ENCODE results near the gene STX16. TPM values are rescaled to one million over a fixed set of nuclear protein-coding genes. Genes with fewer than 3 reads are reported as not detected.
"Not testable (repeated sequence)": the region's sequence is repeated elsewhere in the genome, so short reads cannot be mapped to it uniquely, and the experiment has no call there.

STX16 gene
- total RNA-seq, 1 experiment from 2014 or later: 89.1 TPM

GRCh38 chr20:58723628-58723984 is 72.5 kb downstream of the STX16 start:
- Mint-ChIP-seq H3K4me1 (peaks cover 15% of the 10 kb centered on the region; the same call in 1 of the 2 replicates), H3K36me3 (peaks cover 26% of the 10 kb centered on the region), H3K9me3 (peaks cover 32% of the 10 kb centered on the region), H3K27me3 (ENCODE audit: low read depth) (peaks cover 11% of the 10 kb centered on the region; the same call in 1 of the 2 replicates), H3K27ac (no peak overlapping the region), H3K4me3 (no peak overlapping the region)
- ATAC-seq: no peak
- ChIA-PET POLR2A (no interaction called here), CTCF (interaction anchor here (0.6 to 2.1 kb wide), 2 partner anchors 73 to 589 kb away, joined by 5 to 6 read pairs; partner anchors contain the start of gene STX16)
- TF ChIP-seq GRHL2 (CRISPR knock-in tag; IDR thresholded peaks at IDR 0.05; ENCODE audit: insufficient replicate concordance, severe bottlenecking): no peak
- TF ChIP-seq ATF3 (CRISPR knock-in tag; conservative IDR thresholded peaks at IDR 0.05): no peak
- TF ChIP-seq, protein P1, sequence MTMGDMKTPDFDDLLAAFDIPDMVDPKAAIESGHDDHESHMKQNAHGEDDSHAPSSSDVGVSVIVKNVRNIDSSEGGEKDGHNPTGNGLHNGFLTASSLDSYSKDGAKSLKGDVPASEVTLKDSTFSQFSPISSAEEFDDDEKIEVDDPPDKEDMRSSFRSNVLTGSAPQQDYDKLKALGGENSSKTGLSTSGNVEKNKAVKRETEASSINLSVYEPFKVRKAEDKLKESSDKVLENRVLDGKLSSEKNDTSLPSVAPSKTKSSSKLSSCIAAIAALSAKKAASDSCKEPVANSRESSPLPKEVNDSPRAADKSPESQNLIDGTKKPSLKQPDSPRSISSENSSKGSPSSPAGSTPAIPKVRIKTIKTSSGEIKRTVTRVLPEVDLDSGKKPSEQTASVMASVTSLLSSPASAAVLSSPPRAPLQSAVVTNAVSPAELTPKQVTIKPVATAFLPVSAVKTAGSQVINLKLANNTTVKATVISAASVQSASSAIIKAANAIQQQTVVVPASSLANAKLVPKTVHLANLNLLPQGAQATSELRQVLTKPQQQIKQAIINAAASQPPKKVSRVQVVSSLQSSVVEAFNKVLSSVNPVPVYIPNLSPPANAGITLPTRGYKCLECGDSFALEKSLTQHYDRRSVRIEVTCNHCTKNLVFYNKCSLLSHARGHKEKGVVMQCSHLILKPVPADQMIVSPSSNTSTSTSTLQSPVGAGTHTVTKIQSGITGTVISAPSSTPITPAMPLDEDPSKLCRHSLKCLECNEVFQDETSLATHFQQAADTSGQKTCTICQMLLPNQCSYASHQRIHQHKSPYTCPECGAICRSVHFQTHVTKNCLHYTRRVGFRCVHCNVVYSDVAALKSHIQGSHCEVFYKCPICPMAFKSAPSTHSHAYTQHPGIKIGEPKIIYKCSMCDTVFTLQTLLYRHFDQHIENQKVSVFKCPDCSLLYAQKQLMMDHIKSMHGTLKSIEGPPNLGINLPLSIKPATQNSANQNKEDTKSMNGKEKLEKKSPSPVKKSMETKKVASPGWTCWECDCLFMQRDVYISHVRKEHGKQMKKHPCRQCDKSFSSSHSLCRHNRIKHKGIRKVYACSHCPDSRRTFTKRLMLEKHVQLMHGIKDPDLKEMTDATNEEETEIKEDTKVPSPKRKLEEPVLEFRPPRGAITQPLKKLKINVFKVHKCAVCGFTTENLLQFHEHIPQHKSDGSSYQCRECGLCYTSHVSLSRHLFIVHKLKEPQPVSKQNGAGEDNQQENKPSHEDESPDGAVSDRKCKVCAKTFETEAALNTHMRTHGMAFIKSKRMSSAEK (CRISPR knock-in tag; IDR thresholded peaks at IDR 0.05; ENCODE audit: borderline replicate concordance): no peak
- no peak for TF ChIP-seq GTF2I (CRISPR knock-in tag; conservative IDR thresholded peaks at IDR 0.05)
- no peak for TF ChIP-seq MAX (CRISPR knock-in tag; IDR thresholded peaks at IDR 0.05)
- no peak for TF ChIP-seq SOX15 (CRISPR knock-in tag; IDR thresholded peaks at IDR 0.05)
- TF ChIP-seq FOXJ3 (CRISPR knock-in tag; IDR thresholded peaks at IDR 0.05; ENCODE audit: borderline replicate concordance): no peak
- no peak for TF ChIP-seq ZNF317 (CRISPR knock-in tag; IDR thresholded peaks at IDR 0.05; ENCODE audit: borderline replicate concordance, low read depth)
- no peak for TF ChIP-seq HMGXB4 (CRISPR knock-in tag; IDR thresholded peaks at IDR 0.05)
- TF ChIP-seq MYBL2 (CRISPR knock-in tag; IDR thresholded peaks at IDR 0.05): no peak
- no peak for TF ChIP-seq PREB (CRISPR knock-in tag; IDR thresholded peaks at IDR 0.05; ENCODE audit: borderline replicate concordance)
- no peak for TF ChIP-seq KAT7 (CRISPR knock-in tag; IDR thresholded peaks at IDR 0.05; ENCODE audit: borderline replicate concordance)
- no peak for TF ChIP-seq JUN (CRISPR knock-in tag; IDR thresholded peaks at IDR 0.05)
- no peak for TF ChIP-seq CBFB (CRISPR knock-in tag; IDR thresholded peaks at IDR 0.05; ENCODE audit: low read depth)
- TF ChIP-seq ZNF138 (CRISPR knock-in tag; conservative IDR thresholded peaks at IDR 0.05): no peak
- no peak for DNase-seq (ENCODE audit: low spot score)

DNA sequence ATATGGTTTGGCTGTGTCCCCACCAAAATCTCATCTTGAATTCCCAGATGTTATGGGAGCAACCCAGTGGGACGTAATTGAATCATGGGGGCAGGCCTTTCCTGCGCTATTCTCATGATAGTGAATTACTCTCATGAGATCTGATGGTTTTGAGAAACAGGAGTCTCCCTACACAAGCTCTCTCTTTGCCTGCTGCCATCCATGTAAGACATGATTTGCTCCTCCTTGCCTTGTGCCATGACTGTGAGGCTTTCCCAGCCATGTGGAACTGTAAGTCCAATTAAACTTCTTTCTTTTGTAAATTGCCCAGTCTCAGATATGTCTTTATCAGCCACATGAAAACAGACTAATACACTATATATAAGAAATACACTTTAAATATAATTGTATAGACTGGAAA is 75.1 kb downstream of the STX16 start:
- peaks cover 32% of the 10 kb centered on the region for H3K9me3 Mint-ChIP-seq
- CTCF ChIA-PET; POLR2A ChIA-PET; H3K4me3 Mint-ChIP-seq; H3K4me1 Mint-ChIP-seq; ATAC-seq; H3K27ac Mint-ChIP-seq; DNase-seq (ENCODE audit: low spot score): not testable (repeated sequence)
- peaks cover 11% of the 10 kb centered on the region; the same call in 1 of the 2 replicates for H3K27me3 Mint-ChIP-seq (ENCODE audit: low read depth)
- H3K36me3 Mint-ChIP-seq: peaks cover 26% of the 10 kb centered on the region

Other genes with a start within 250 kb of the STX16 start
- gene APCDD1L, start 135.9 kb upstream of the STX16 start, total RNA-seq (2021): 2.4 to 3.2 TPM (median 2.5 TPM) in 3 replicates
- gene NPEPL1, start 41.5 kb downstream of the STX16 start, total RNA-seq (2021): 35.3 to 39.9 TPM (median 35.8 TPM) in 3 replicates
- gene GNAS-AS1, start 199.6 kb downstream of the STX16 start, total RNA-seq (2021): 12.2 to 13.4 TPM (median 12.8 TPM) in 3 replicates
- gene GNAS, start 201.4 kb downstream of the STX16 start, total RNA-seq (2021): 868 to 954 TPM (median 912 TPM) in 3 replicates

Data from WTC11 (cell line).